Erythroblast (primary cell): Measurements from ENCODE around the gene ETF1.

Experiments used
- GATA1 ChIP-seq: IDR thresholded peaks from 2 replicates; pipeline ENCODE4 v1.6.1; 2011; ENCODE audit warnings: low read depth, mild to moderate bottlenecking, control low read depth, low read length, moderate library complexity
- POLR2A ChIP-seq: IDR thresholded peaks from 2 replicates; pipeline ENCODE4 v1.6.1; 2011; ENCODE audit warnings: mild to moderate bottlenecking, low read length

GRCh38 chr5:138577452-138577851 lies 34.4 kb upstream of the ETF1 start:
- no peak for TF ChIP-seq POLR2A
- no peak for TF ChIP-seq GATA1
